IMR-90 (cell line): ENCODE measurements around the gene SLC39A11. TPM values are rescaled to one million over a fixed set of nuclear protein-coding genes. Genes with fewer than 3 reads are reported as not detected.

Source experiments
- ATAC-seq: fragments of 200-7000 bp; cut with Tn5 transposase; 2 replicates; pipeline ENCODE4 v1.9.1; 2020; ENCODE audit warnings: low read depth, mild to moderate bottlenecking, moderate library complexity
- BruUV-seq: library from RNA; stranded (reverse); fragments of 400-500 nt; replicated peaks from 2 replicates; lab custom pipeline; 2021; lab: Mats Ljungman, UMichigan
- CTCF ChIA-PET: fragments of 300-600 bp; formaldehyde crosslinking; extraction: SDS; loops from one replicate; lab custom pipeline; 2021; ENCODE audit warnings: antibody characterized with exemption; lab: Yijun Ruan, JAX
- POLR2A ChIA-PET: fragments of 300-600 bp; sonication (Branson Sonifier 250); formaldehyde crosslinking; loops from one replicate; lab custom pipeline; 2022; ENCODE audit warnings: antibody characterized with exemption; ENCODE audit not compliant: unreplicated experiment; lab: Charles Lee
- DNase-seq: peaks from one replicate; pipeline ENCODE4 v3.0.0; 2013
- H2AFZ ChIP-seq: replicated peaks from 2 replicates; pipeline ENCODE3; 2013; ENCODE audit warnings: low read length, mild to moderate bottlenecking; ENCODE audit not compliant: poor library complexity
- H2AK5ac ChIP-seq: 2 replicates; pipeline ENCODE4 v1.6.1; 2013; ENCODE audit warnings: low read depth, low read length, inconsistent platforms
- H2AK9ac ChIP-seq: replicated peaks from 2 replicates; pipeline ENCODE3; 2013; ENCODE audit warnings: mild to moderate bottlenecking, low read depth, low read length, moderate library complexity; ENCODE audit not compliant: poor library complexity
- H2BK120ac ChIP-seq: 2 replicates; pipeline ENCODE4 v1.6.1; 2013; ENCODE audit warnings: low read depth, low read length, inconsistent platforms
- H2BK15ac ChIP-seq: 3 replicates; pipeline ENCODE4 v1.6.1; 2013; ENCODE audit warnings: low read depth, low read length, inconsistent platforms
- H2BK20ac ChIP-seq: 2 replicates; pipeline ENCODE4 v1.6.1; 2013; ENCODE audit warnings: low read depth, mild to moderate bottlenecking, inconsistent platforms, low read length, moderate library complexity
- H2BK5ac ChIP-seq: 2 replicates; pipeline ENCODE4 v1.6.1; 2013; ENCODE audit warnings: mild to moderate bottlenecking, low read depth, low read length, inconsistent platforms; ENCODE audit not compliant: poor library complexity, severe bottlenecking
- H3K14ac ChIP-seq: replicated peaks from 2 replicates; pipeline ENCODE4 v1.6.1; 2013; ENCODE audit warnings: low read depth, low read length, inconsistent platforms
- H3K18ac ChIP-seq: 2 replicates; pipeline ENCODE4 v1.6.1; 2013; ENCODE audit warnings: low read depth, low read length, control low read depth
- H3K23ac ChIP-seq: 2 replicates; pipeline ENCODE4 v1.6.1; 2013; ENCODE audit warnings: low read depth, low read length, inconsistent platforms
- H3K27ac ChIP-seq: 2 replicates; pipeline ENCODE4 v1.5.1; 2013; ENCODE audit warnings: mild to moderate bottlenecking, control low read depth, low read length; ENCODE audit not compliant: insufficient read depth
- H3K27me3 ChIP-seq: 2 replicates; pipeline ENCODE4 v1.6.1; 2013; ENCODE audit warnings: low read length; ENCODE audit not compliant: control insufficient read depth, insufficient read depth
- H3K36me3 ChIP-seq: 2 replicates; pipeline ENCODE4 v1.6.1; 2013; ENCODE audit warnings: low read length, mixed read lengths; ENCODE audit not compliant: control insufficient read depth, insufficient read depth
- H3K4ac ChIP-seq: 2 replicates; pipeline ENCODE4 v1.6.1; 2013; ENCODE audit warnings: low read depth, low read length, inconsistent platforms
- H3K4me1 ChIP-seq: 2 replicates; pipeline ENCODE4 v1.6.1; 2013; ENCODE audit warnings: low read length, mixed read lengths; ENCODE audit not compliant: control insufficient read depth, insufficient read depth
- H3K4me2 ChIP-seq: 2 replicates; pipeline ENCODE4 v1.6.1; 2013; ENCODE audit warnings: low read depth, mild to moderate bottlenecking, control low read depth, low read length, moderate library complexity
- H3K4me3 ChIP-seq: 2 replicates; pipeline ENCODE4 v1.5.1; 2013; ENCODE audit warnings: low read depth, mild to moderate bottlenecking, control low read depth, low read length, moderate library complexity; ENCODE audit not compliant: insufficient read depth
- H3K56ac ChIP-seq: 2 replicates; pipeline ENCODE4 v1.6.1; 2013; ENCODE audit warnings: low read length, inconsistent platforms; ENCODE audit not compliant: insufficient read depth; ENCODE audit errors: extremely low read depth
- H3K79me1 ChIP-seq, 2 experiments: 2 replicates each; pipeline ENCODE4 v1.6.1; 2013; ENCODE audit warnings: low read length in 2 of 2, inconsistent platforms in 1 of 2, low read depth in 1 of 2
- H3K9ac ChIP-seq: 2 replicates; pipeline ENCODE4 v1.6.1; 2013; ENCODE audit warnings: low read depth, low read length, control low read depth
- H3K9me1 ChIP-seq: 2 replicates; pipeline ENCODE4 v1.6.1; 2013; ENCODE audit warnings: low read length, inconsistent platforms; ENCODE audit not compliant: insufficient read depth
- H3K9me3 ChIP-seq: 2 replicates; pipeline ENCODE4 v1.6.1; 2013; ENCODE audit warnings: low read length; ENCODE audit not compliant: control insufficient read depth, insufficient read depth
- H4K20me1 ChIP-seq: 2 replicates; pipeline ENCODE4 v1.6.1; 2013; ENCODE audit warnings: low read length, inconsistent platforms; ENCODE audit not compliant: insufficient read depth
- H4K5ac ChIP-seq: 2 replicates; pipeline ENCODE4 v1.6.1; 2013; ENCODE audit warnings: mild to moderate bottlenecking, low read depth, low read length, control low read depth
- H4K8ac ChIP-seq, 2 experiments: 2 replicates each; pipeline ENCODE4 v1.6.1; 2013; ENCODE audit warnings: low read depth in 2 of 2, low read length in 2 of 2, control low read depth in 1 of 2, inconsistent platforms in 1 of 2
- H4K91ac ChIP-seq: 2 replicates; pipeline ENCODE4 v1.6.1; 2013; ENCODE audit warnings: low read depth, low read length, inconsistent platforms; ENCODE audit not compliant: insufficient read depth
- WGBS, 2 experiments: methylation state at CpG; one replicate each; pipeline versions ENCODE4 v1.1.5 to v1.1.7; 2013; ENCODE audit warnings: missing lambda C conversion rate in 2 of 2; ENCODE audit not compliant: insufficient read length in 1 of 2; ENCODE audit errors: extremely low coverage in 2 of 2; 5-methylcytosine and 5-hydroxymethylcytosine counted together
- dilution Hi-C: fragments of 300-500 bp; cut with HindIII; formaldehyde crosslinking; loops from one replicate; pipeline ENCODE4 v1.14.3; 2018; ENCODE audit warnings: low sequenced_read_pairs; ENCODE audit not compliant: unreplicated experiment
- in situ Hi-C: fragments of 300-500 bp; cut with MboI; formaldehyde crosslinking; loops from 3 replicates; pipeline ENCODE4 v1.14.3; 2019; ENCODE audit warnings: low sequenced_read_pairs, inconsistent platforms, mixed read lengths
- intact Hi-C: fragments of 100-400 bp; cut with micrococcal nuclease; formaldehyde crosslinking; loops from 2 replicates; pipeline ENCODE4 v1.10.0; 2022
- polyA plus RNA-seq, 3 experiments: library from polyadenylated mRNA; depleted of rRNA; stranded (reverse); fragments of >200 nt; gene quantifications; 2 replicates each; pipeline ENCODE4 v1.2.3, GENCODE V29; 2012; ENCODE audit warnings: low replicate concordance in 1 of 3
- total RNA-seq: library from RNA; depleted of rRNA; stranded (reverse); fragments of >200 nt; gene quantifications from 2 replicates; pipeline ENCODE4 v1.2.3, GENCODE V29; 2012
- TF ChIP-seq, protein P1 (sequence below): fragments of 150-350 bp; IDR thresholded peaks from 2 replicates; pipeline ENCODE4 v1.6.1; 2016; ENCODE audit warnings: low read depth, mild to moderate bottlenecking, low read length, moderate library complexity, borderline replicate concordance

SLC39A11 gene
- total and polyA plus RNA-seq, 2 of the 4 experiments (the other 2 are of a cell fraction) = 8.8 to 14.3 TPM

DNA sequence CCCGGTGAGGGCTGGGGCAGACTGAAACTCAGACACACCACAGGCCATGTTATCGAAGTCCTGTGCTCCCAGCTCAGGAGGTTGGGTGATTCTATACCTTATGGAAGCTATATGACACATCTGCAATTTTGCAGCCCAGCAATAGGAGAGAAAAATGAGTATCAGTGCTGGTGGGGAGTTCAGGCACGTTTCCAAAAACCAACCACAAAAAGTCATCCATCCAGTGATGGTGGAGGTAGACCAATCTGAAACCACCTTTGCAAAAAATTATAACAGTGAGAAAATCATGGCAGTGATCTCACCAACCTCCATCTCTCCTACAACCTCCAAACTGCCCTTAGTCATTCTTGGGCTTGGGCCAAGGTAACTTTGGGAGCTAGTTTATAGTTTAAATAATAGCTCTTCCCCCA, 327.9 kb downstream of the SLC39A11 start:
- Histone ChIP-seq H3K23ac (no peak overlapping the region), H2AK5ac (no peak overlapping the region), H4K91ac (no peak overlapping the region), H2BK15ac (no peak overlapping the region), H4K8ac (no peak overlapping the region), H4K20me1 (no peaks in the 10 kb centered on the region), H3K36me3 (no peaks in the 10 kb centered on the region), H2BK5ac (no peak overlapping the region), H2BK120ac (no peak overlapping the region), H2AFZ (peak overlapping the region; percentile 35), H3K27me3 (no peaks in the 10 kb centered on the region), H2BK20ac (no peak overlapping the region), H3K9me1 (peaks cover 4% of the 10 kb centered on the region; the same call in 1 of the 2 replicates), H3K4me2 (no peak overlapping the region), H3K9ac (no peak overlapping the region), H4K5ac (no peak overlapping the region), H3K4ac (no peak overlapping the region), H3K14ac (peak overlapping the region; percentile 56; the same call in 1 of the 2 replicates), H3K56ac (no peak overlapping the region), H2AK9ac (no peak overlapping the region), H3K79me1 (no peaks in the 10 kb centered on the region), H3K18ac (no peak overlapping the region), H3K4me1 (peaks cover 3% of the 10 kb centered on the region; the same call in 1 of the 2 replicates), H3K9me3 (peaks cover 6% of the 10 kb centered on the region; the same call in 1 of the 2 replicates), H3K4me3 (no peak overlapping the region), H3K27ac (no peak overlapping the region)
- TF ChIP-seq, protein P1, sequence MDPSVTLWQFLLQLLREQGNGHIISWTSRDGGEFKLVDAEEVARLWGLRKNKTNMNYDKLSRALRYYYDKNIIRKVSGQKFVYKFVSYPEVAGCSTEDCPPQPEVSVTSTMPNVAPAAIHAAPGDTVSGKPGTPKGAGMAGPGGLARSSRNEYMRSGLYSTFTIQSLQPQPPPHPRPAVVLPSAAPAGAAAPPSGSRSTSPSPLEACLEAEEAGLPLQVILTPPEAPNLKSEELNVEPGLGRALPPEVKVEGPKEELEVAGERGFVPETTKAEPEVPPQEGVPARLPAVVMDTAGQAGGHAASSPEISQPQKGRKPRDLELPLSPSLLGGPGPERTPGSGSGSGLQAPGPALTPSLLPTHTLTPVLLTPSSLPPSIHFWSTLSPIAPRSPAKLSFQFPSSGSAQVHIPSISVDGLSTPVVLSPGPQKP = no peak
- no TSS peak for BruUV-seq
- DNase-seq (peak; percentile 62), ATAC-seq (peak; percentile 46)
- in situ Hi-C loops = no loop called here
- CTCF ChIA-PET = no interaction called here
- WGBS, 2 experiments = no CpG with 5 or more reads among the region's 3 CpGs
- POLR2A ChIA-PET = no interaction called here
- intact Hi-C loops = no loop called here
- dilution Hi-C loops = no loop called here
